HS-27A (cell line): ENCODE data around the gene CLEC16A.
"Not testable (repeated sequence)": the region's sequence is repeated elsewhere in the genome, so short reads cannot be mapped to it uniquely, and the experiment has no call there.

Experiments
- DNase-seq: peaks from one replicate; pipeline ENCODE4 v3.0.0-alpha.2; 2012; ENCODE audit warnings: low read depth, missing footprints

Gene CLEC16A

DNA sequence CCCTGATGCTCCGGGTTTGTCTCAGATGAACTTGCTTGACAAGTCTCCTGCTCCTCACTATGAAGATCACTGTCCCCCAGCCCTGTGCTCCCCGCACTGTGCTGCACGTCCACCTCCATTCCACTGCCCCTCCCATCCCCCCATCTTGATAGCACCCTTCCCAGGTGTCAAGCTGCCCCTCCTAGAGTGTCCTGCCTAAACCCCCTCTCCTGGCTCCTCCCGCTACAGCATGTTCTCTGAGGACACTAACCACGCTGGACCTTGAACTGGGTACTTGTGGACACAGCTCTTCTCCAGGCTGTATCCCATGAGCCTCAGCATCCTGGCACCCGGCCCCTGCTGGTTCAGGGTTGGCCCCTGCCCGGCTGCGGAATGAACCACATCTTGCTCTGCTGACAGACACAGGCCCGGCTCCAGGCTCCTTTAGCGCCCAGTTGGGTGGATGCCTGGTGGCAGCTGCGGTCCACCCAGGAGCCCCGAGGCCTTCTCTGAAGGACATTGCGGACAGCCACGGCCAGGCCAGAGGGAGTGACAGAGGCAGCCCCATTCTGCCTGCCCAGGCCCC lies 20.6 kb upstream of the CLEC16A start:
- no peak for DNase-seq

- DNase-seq = not testable (repeated sequence)
These were observed 19.1 kb upstream of the CLEC16A start for GRCh38 chr16:10925285-10925684.

GRCh38 chr16:10926094-10926493 lies 18.3 kb upstream of the CLEC16A start:
- DNase-seq = no peak

- DNase-seq = no peak
These were observed 17.5 kb upstream of the CLEC16A start for GRCh38 chr16:10926867-10927266.

DNA sequence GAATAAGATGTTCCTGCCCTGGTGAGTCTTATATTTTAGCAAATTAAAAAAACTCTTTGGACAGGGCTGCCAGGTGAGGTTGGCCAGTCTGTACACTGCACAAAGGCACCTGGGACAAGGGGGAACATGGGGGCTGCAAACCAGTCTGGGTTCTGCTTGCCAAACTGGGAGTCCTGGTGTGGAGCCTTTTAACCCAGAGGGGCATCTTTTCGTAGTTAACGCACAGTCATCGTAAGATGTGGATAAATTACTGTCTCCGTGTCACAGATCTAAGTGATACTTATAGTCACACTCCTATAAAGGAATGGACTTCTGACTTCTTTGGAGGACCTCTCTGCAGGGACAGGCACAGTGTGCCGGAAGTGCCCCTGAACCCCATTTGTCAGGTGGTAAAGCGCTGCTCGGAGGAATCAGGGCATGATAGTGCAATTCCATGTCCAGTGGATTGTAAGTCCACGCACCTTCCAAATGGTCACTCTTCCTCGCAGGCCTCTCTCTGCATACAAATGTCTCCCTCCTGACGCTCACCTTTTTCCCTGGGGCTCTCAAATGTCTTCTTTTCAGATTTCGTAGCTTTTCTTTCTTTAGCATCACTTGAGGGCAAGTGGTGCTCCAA lies 16.8 kb upstream of the CLEC16A start:
- no peak for DNase-seq

DNA sequence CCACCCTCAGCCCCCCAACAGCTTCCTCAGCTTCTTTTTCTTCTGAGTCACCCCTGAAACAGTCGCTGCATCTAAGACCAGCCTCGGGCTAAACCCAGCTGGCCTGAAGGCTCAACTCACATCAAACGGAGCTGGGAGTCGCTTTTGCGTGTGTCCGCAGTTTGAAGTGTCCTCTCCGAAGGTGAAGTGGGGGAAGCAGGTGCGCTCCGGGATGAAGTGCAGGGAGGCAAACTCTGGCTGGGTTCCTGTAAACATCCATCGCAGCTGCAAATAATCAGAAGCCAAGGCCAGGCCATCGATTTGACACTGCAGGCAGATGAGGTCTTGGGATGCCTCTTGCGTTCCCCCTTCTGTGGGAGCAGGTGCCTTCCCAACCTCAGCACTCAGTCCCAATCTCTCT lies 15.3 kb upstream of the CLEC16A start:
- not testable (repeated sequence) for DNase-seq

DNA sequence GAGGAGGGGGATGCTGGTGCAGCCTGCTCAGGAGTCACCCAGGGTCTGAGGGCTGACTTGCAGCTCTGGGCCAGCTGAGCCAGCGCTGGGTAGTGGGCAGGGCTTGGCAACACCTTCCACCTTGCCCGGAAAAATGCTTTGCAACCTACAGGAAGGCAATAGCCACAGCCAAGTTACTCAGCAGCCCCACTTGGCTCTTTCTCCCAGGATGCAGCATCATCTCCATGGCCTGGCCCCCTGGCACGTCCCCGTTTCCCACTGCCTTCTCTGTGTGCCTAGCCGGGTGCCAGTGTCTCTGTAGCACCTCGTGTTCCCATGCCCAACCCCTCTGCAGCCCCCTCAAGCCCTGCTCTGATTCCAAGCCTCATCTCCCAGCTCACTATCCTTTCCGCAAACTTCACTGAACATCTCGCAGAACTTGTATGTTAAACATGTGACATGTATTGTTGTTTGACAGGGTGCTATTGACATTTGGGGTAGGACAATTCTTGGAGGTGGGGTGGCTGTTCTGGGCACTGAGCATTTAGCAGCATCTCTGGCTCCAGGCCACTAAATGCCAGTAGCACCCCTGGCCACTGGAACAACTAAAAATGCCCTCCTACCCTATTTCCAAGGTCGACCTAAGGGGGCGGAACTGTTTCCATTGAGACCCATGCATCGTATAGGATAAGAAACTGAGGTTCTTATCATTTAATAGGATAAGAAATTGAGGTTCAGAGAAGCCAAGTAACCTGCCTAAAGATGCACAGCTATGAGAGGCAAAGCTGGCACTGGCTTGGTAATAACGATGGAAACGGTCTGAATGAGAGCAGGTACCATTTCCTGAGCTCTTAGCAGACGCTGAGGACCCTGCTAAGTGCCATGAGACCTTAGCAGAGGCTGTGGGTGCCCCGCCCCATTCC lies 14.3 kb upstream of the CLEC16A start:
- DNase-seq = no peak

- DNase-seq = no peak
These were observed 13.6 kb upstream of the CLEC16A start for GRCh38 chr16:10930755-10931093.

- DNase-seq = no peak
These were observed 13.2 kb upstream of the CLEC16A start for GRCh38 chr16:10931134-10931533.

GRCh38 chr16:10931977-10932632 lies 12.3 kb upstream of the CLEC16A start:
- no peak for DNase-seq

DNA sequence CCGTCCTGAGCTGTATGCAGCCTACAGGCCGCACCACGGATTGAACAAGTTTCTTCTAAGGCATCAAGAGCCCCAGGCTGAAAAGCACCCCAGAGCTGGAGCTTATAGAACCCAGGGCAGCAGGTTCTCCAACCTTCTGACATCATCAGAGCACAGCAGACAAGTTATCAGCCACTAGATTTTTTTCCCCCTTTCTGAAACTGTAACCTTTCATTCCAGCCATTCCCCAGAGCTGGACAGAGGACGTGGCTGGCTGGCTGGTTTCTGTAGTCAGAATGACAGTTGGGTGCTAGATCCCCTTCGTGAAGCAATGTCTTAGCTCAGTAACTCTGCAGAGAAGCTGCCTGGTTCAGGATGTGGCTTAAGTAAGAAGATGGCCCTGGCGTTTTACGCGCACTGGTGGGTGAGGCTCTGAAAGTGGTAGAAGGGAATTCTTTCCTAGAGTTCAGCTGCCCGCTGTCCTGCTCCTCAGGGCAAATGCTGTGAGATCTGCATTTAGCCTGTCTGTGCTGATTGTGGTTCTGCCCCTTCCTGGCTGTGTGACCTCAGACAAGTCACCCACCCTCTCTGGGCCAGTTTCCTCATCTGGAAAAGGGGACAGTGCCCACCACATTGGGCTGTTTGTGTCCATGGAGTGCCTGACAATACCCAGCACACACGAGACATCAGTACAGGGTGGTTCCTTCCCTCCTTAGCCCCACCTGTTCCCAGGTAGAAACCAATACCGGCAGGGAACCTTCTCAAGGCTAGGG lies 11.2 kb upstream of the CLEC16A start:
- DNase-seq = no peak

DNA sequence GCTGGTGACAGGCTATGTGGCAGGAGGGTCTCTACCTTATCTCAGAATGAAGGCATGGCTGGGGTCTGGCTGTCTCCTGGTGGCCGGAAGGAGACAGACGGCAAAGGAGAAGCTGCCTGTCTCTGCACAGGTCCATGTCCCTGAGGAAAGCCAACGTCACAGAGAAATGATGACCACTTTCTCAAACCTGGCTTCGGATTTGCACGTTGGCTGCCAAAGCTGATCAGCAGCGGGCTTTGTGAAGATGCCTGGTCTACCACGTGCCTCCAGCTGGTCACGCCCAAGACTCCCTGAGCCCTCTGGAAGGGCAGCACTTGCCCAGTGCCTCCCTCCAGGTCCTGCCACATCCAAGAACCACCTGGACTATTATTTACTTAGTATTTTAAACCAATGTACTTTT lies 10.5 kb upstream of the CLEC16A start:
- no peak for DNase-seq

- DNase-seq = no peak
These were observed 9.8 kb upstream of the CLEC16A start for GRCh38 chr16:10934325-10935107.

- no peak for DNase-seq
These were observed 9.0 kb upstream of the CLEC16A start for GRCh38 chr16:10935226-10935915.

DNA sequence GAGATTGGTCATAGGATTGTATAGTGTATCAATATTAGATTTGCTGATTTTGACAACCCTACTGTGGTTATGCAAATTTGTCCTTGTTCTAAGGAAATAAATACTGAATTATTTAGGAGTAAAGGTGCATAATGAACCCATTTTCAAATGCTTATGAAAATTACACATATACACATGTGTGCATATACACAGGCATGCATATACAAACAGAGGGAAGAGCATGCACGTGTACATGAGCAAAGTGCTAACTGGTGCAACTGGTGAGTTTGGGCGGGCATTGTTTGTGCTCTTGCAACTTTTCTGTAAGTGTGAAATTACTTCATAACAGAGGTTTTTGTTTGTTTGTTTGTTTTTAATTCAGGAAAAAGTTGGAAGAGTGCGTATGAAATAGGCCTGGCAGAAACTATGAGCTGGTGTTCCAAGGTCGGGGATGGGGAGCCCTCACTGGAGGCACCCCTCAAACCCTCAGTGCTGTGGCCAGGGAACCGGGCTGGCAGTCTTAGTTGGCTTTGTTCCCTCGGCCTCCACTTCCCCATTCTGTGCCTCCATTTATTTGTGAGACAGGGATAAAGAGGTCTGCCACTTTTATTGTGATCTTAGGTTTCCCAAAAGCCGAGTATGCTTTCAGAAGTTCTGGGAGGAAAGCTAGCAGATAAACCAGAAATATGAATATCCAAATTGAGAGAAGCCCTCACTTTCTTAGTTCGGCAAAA lies 7.9 kb upstream of the CLEC16A start:
- no peak for DNase-seq

DNA sequence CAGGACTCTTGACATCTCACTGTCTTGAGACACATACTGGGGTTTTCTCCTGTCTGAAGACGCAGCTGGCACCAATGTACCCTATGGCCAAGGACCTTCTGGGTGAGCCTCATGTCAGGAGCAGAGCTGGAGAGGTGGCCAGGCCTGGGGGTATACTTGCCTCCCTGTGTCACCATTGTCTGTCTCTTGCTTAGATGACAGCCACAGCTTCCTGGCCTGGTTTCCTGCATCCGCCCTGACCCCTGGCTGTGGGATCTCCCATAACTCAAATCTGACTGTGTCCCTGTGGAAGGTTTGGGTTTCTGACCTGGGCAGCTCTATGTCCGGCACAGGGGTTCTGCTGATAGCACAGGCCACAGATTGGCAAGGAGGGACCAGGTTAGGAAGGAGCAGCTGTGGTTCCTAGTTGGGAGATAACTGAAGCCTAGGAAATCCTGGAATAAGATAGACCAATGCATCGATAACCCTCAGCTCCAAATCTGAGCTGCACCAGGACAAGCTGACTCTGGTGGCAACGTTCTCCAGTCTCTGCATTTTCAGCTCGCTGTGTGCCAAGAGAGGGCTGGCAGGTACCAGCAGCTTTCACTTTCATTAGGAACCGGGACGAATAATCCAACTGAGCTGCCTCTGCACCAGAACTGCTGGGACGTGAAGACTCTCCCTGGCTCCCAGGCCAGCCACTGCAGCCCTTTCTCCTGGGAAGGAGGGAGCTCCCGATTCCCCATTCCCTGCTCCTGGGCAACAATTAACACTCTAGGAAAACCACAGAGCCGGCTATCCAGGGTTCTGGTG lies 7.1 kb upstream of the CLEC16A start:
- no peak for DNase-seq

- DNase-seq = no peak
These were observed 6.0 kb upstream of the CLEC16A start for GRCh38 chr16:10938321-10938720.

GRCh38 chr16:10938796-10939648 lies 5.3 kb upstream of the CLEC16A start:
- DNase-seq = no peak
